Astrocyte of the cerebellum (primary cell): ENCODE results near the gene SLC44A3.
"Not testable (repeated sequence)": the region's sequence is repeated elsewhere in the genome, so short reads cannot be mapped to it uniquely, and the experiment has no call there.

Experiments
- DNase-seq: peaks from one replicate; pipeline ENCODE4 v3.0.0-alpha.2; 2011; ENCODE audit warnings: low read depth
- H3K4me3 ChIP-seq: 2 replicates; pipeline ENCODE4 v1.5.1; 2011; ENCODE audit warnings: mild to moderate bottlenecking, low read depth, low read length, moderate library complexity
- CTCF ChIP-seq: IDR thresholded peaks from 2 replicates; pipeline ENCODE4 v1.5.1; 2012; ENCODE audit warnings: low read length, low read depth, moderate library complexity, mild to moderate bottlenecking; ENCODE audit errors: missing control alignments
- in situ Hi-C: cut with HindIII; loops from 2 replicates; pipeline ENCODE4 v1.10.0; 2017; ENCODE audit warnings: low sequenced_read_pairs

SLC44A3 gene

GRCh38 chr1:94836891-94837290 lies 16.7 kb downstream of the SLC44A3 start:
- no peak overlapping the region for H3K4me3 ChIP-seq
- in situ Hi-C loops = no loop called here
- no peak for DNase-seq
- TF ChIP-seq CTCF = no peak

GRCh38 chr1:94840381-94840780 lies 20.2 kb downstream of the SLC44A3 start:
- in situ Hi-C loops, H3K4me3 ChIP-seq, DNase-seq: not testable (repeated sequence)

DNA sequence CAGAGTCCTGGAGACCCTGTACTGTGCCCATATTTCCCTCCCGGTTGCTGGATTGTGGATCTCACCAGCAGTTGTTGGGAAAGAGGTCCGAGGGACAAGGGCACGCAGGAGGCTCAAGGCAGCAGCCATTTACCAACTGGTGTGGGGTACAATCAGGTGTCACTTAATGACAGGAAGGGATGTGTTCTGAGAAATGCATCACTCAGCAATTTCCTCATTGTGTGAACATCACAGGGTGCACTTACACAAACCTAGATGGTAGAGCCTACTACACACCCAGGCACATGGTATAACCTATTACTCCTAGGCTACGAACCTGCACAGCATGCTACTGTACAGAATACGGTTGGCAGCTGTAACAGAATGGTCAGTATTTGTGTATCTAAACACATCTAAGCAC lies 20.7 kb downstream of the SLC44A3 start:
- TF ChIP-seq CTCF = no peak
- no peak for DNase-seq
- in situ Hi-C loops = no loop called here
- no peak overlapping the region for H3K4me3 ChIP-seq

GRCh38 chr1:94843430-94843829 lies 23.3 kb downstream of the SLC44A3 start:
- in situ Hi-C loops = no loop called here
- H3K4me3 ChIP-seq = no peak overlapping the region
- DNase-seq = no peak
- no peak for TF ChIP-seq CTCF

DNA sequence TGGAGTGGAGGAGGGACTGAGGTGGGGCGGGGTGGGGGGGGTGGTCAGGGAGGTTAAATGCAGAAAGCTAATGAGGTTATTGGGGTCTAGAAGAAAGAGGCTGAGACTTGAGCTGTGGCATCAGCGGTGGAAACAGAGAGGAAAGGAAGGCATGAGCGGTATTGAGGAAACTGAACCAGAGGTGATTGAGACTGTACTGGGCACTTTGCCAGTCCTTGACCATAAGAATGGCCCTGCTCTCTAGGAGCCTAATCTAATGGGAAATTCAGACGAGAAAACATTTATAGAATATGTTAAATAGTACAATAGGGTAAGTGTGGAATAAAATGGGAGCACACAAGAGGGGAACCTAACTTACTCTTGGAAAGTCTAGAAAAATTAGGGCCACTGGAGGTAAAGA lies 23.7 kb downstream of the SLC44A3 start:
- no peak overlapping the region for H3K4me3 ChIP-seq
- DNase-seq = no peak
- in situ Hi-C loops = no loop called here
- TF ChIP-seq CTCF = no peak

DNA sequence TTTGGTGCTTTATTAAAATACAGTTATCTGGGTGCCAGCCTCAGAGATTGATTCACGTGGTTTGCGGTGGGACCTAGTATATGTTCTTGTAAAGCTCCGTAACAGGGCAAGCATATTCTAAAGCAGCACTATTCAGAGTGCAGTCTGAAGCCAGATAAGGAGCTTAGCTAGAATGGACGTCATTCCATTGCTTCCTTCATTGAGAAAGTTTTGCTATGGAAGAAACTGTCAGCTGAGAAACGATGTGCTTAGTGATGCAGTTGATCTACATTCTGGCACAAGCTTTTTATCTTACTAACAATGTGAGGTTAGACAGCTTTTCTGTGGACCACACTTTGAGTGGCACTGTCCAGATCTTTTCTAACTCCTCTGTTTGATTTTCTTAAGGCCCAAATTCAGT lies 26.2 kb downstream of the SLC44A3 start:
- H3K4me3 ChIP-seq = no peak overlapping the region
- no peak for DNase-seq
- in situ Hi-C loops = no loop called here

GRCh38 chr1:94851571-94851970 lies 31.4 kb downstream of the SLC44A3 start:
- in situ Hi-C loops = no loop called here

More for the DNA sequence above, 26.2 kb downstream of the SLC44A3 start:
- no peak for TF ChIP-seq CTCF

More at GRCh38 chr1:94851571-94851970, 31.4 kb downstream of the SLC44A3 start:
- TF ChIP-seq CTCF = no peak
- no peak overlapping the region for H3K4me3 ChIP-seq
- no peak for DNase-seq
